Measurements from ENCODE around the gene ATXN1.

ATXN1 gene

DNA sequence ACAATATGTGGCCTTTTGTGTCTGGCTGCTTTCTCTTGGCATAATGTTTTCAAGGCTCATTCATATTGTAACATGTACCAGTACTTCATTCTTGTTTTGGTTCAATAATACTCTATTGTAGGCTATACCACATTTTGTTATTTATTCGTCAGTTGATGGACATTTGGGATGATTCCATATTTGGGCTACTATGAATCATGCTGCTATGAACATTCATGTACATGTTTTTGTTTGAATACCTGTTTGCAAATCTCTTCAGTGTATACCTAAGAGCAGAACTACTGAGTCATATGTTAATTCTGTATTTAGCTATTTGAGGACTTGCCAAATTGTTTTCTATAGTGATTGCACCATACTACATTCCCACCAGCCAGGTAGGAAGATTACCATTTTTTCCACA, 263.0 kb downstream of the ATXN1 start:
- TF ChIP-seq, protein P1, sequence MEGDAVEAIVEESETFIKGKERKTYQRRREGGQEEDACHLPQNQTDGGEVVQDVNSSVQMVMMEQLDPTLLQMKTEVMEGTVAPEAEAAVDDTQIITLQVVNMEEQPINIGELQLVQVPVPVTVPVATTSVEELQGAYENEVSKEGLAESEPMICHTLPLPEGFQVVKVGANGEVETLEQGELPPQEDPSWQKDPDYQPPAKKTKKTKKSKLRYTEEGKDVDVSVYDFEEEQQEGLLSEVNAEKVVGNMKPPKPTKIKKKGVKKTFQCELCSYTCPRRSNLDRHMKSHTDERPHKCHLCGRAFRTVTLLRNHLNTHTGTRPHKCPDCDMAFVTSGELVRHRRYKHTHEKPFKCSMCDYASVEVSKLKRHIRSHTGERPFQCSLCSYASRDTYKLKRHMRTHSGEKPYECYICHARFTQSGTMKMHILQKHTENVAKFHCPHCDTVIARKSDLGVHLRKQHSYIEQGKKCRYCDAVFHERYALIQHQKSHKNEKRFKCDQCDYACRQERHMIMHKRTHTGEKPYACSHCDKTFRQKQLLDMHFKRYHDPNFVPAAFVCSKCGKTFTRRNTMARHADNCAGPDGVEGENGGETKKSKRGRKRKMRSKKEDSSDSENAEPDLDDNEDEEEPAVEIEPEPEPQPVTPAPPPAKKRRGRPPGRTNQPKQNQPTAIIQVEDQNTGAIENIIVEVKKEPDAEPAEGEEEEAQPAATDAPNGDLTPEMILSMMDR (IDR thresholded peaks at IDR 0.05; ENCODE audit: insufficient read depth, low read length, poor library complexity, severe bottlenecking): no peak
- Histone ChIP-seq H3K36me3 (ENCODE audit: control insufficient read depth, insufficient read depth, low read length) (no peaks in the 10 kb centered on the region), H3K4me3 (replicated peaks; ENCODE audit: low read depth, low read length) (no peak overlapping the region), H3K27me3 (replicated peaks; ENCODE audit: control insufficient read depth, insufficient read depth, low read length) (no peaks in the 10 kb centered on the region)
- no peak for DNase-seq (ENCODE audit: extremely low read depth, insufficient read length)

GRCh38 chr6:16496991-16497801, 264.1 kb downstream of the ATXN1 start:
- H3K36me3 ChIP-seq (ENCODE audit: control insufficient read depth, insufficient read depth, low read length): no peaks in the 10 kb centered on the region
- TF ChIP-seq, protein P1 (IDR thresholded peaks at IDR 0.05; ENCODE audit: insufficient read depth, low read length, poor library complexity, severe bottlenecking): no peak
- no peaks in the 10 kb centered on the region for H3K27me3 ChIP-seq (replicated peaks; ENCODE audit: control insufficient read depth, insufficient read depth, low read length)
- DNase-seq (ENCODE audit: extremely low read depth, insufficient read length): no peak
- H3K4me3 ChIP-seq (replicated peaks; ENCODE audit: low read depth, low read length): no peak overlapping the region

DNA sequence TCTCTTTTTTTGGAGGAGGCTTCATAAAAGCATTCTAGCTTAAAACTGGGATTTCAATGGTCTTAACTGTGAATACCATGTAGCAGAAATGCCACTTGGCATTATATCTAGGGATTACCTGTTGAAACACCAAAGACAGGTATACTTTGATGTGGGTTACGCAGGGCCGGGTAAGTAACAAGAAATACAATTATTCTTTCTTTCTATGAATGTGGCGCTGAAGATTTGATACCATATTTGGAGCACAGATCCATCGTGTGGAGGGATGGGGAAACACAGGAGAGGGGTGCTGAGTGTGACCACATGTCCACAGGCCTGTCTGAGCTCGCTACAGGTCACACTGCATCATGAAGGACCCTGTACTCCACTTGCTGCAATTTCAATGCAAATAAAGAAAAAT, 265.1 kb downstream of the ATXN1 start:
- TF ChIP-seq, protein P1 (IDR thresholded peaks at IDR 0.05; ENCODE audit: insufficient read depth, low read length, poor library complexity, severe bottlenecking): no peak
- H3K36me3 ChIP-seq (ENCODE audit: control insufficient read depth, insufficient read depth, low read length): no peaks in the 10 kb centered on the region
- DNase-seq (ENCODE audit: extremely low read depth, insufficient read length): no peak
- no peak overlapping the region for H3K4me3 ChIP-seq (replicated peaks; ENCODE audit: low read depth, low read length)
- no peaks in the 10 kb centered on the region for H3K27me3 ChIP-seq (replicated peaks; ENCODE audit: control insufficient read depth, insufficient read depth, low read length)

DNA sequence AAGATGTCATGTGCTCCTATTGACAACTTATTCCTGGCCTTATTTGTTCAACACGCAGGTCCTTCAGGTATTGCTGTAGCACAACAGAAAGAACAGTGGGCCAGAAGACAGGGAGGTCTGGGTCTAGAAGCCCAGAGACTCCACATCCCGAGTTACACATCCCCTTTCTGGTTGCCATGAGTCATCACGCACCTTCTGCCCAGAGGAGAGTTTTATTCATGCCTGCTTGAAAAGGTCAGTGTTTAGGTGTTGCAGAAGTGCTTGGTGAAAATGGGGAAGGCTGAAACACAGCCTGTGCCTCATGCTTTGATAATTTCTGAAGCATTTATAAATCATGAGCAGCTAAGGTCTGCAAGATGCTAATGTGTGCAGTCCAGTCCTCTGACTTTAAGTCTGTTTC, 266.5 kb downstream of the ATXN1 start:
- TF ChIP-seq, protein P1 (IDR thresholded peaks at IDR 0.05; ENCODE audit: insufficient read depth, low read length, poor library complexity, severe bottlenecking): no peak
- peak; percentile 77 for DNase-seq (ENCODE audit: extremely low read depth, insufficient read length)

DNA sequence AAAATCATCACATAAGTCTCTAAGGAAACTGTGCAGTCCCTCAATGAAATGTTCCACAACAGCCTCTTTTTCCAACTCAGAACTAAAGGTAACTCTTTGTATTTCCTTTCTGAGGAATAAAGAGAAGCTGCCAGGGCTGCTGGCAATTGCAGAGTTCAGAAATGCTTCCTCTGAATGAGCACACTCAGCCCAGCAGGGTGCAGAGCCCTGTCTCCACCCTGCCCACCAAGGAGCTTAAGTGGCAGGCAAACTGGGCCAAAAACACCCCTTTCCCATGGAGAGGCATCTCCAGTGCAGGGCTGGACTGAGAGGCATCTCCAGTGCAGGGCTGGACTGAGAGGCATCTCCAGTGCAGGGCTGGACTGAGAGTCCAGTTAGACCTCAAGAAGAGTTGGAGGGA, 267.5 kb downstream of the ATXN1 start:
- TF ChIP-seq, protein P1 (IDR thresholded peaks at IDR 0.05; ENCODE audit: insufficient read depth, low read length, poor library complexity, severe bottlenecking): no peak
- Histone ChIP-seq H3K36me3 (ENCODE audit: control insufficient read depth, insufficient read depth, low read length) (no peaks in the 10 kb centered on the region), H3K27me3 (replicated peaks; ENCODE audit: control insufficient read depth, insufficient read depth, low read length) (no peaks in the 10 kb centered on the region), H3K4me3 (replicated peaks; ENCODE audit: low read depth, low read length) (no peak overlapping the region)
- no peak for DNase-seq (ENCODE audit: extremely low read depth, insufficient read length)

More for the DNA sequence above, 266.5 kb downstream of the ATXN1 start:
- Histone ChIP-seq H3K36me3 (ENCODE audit: control insufficient read depth, insufficient read depth, low read length) (no peaks in the 10 kb centered on the region), H3K4me3 (replicated peaks; ENCODE audit: low read depth, low read length) (no peak overlapping the region), H3K27me3 (replicated peaks; ENCODE audit: control insufficient read depth, insufficient read depth, low read length) (no peaks in the 10 kb centered on the region)
